Tibial artery (tissue), 4 donors: Measurements from ENCODE around the gene CEP295NL.

Experiments used
- DNase-seq, 2 donors: peaks; one replicate each; pipeline ENCODE4 v3.0.0-alpha.2; 2019
- H3K27ac ChIP-seq, 2 donors: fragments of 200-600 bp; sonication (generic) in 1 of 2; 1 replicate in 1 of 2; 2 replicates in 1 of 2; pipeline ENCODE4 v1.5.1; 2018 to 2019; ENCODE audit warnings: mild to moderate bottlenecking in 1 of 2
- H3K27me3 ChIP-seq, 2 donors: fragments of 200-600 bp; sonication (generic) in 1 of 2; one replicate each; pipeline versions ENCODE4 v1.5.1 to v1.6.0; 2016 to 2019
- H3K36me3 ChIP-seq, 3 donors: fragments of 200-600 bp; sonication (generic) in 2 of 3; one replicate each; pipeline ENCODE4 v1.5.1; 2016 to 2019; ENCODE audit warnings: mild to moderate bottlenecking in 2 of 3
- H3K4me1 ChIP-seq, 4 donors: fragments of 200-600 bp; sonication (generic) in 2 of 4; 1 replicate in 3 of 4; 2 replicates in 1 of 4; pipeline ENCODE4 v1.5.1; 2016 to 2019
- H3K4me3 ChIP-seq, 2 donors: fragments of 200-600 bp; sonication (generic) in 1 of 2; 1 replicate in 1 of 2; 2 replicates in 1 of 2; pipeline ENCODE4 v1.5.1; 2018 to 2019; ENCODE audit warnings: mild to moderate bottlenecking in 2 of 2
- H3K9me3 ChIP-seq, 3 donors: fragments of 200-600 bp; sonication (generic) in 1 of 3; one replicate each; pipeline ENCODE4 v1.5.1; 2016 to 2019
- intact Hi-C: fragments of 100-400 bp; cut with DNase I; formaldehyde crosslinking; loops from one replicate; pipeline ENCODE4 v1.15.0; 2023; ENCODE audit warnings: low total_unique reads
- TF ChIP-seq, protein P1 (sequence below), 2 experiments: fragments of 200-600 bp in 1 of 2; fragments of 450-650 bp in 1 of 2; IDR thresholded peaks; one replicate each; pipeline ENCODE4 v1.5.1; 2017 to 2019; ENCODE audit warnings: antibody characterized with exemption in 2 of 2, mild to moderate bottlenecking in 1 of 2, moderate library complexity in 1 of 2

Gene CEP295NL

DNA sequence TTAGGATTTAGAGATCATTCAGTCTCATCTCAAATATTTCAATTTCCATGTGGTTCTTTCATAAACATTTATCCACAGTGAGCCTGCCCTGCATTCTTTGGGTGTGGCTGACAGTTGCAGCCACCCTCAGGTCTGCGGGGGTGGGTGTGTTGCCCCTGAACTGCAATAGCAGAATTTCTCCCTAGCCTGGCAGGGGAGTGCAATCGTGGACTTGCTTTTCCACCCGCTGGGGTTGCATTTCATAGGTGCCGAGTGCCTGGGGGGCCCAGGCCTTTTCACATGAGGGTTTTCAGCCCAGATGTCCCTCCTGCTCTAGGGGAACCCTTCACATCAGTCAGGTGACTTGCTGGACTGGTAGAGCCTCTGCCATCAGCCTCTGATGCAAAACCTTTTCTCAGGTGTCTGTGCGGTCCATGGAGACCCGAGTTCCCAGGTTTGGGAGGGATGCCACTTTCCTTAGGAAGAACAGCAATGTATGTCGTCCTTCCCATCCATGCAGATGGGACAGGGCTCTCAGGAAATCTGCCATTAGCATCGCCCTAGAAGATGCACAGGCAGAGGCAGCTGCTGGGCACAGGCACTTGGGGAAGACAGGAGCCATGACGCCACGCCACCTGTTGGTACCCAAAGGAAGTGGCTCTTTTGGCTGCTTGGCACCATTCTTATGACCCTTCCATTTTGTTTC lies 60.0 kb downstream of the CEP295NL start:
- DNase-seq = no peak

DNA sequence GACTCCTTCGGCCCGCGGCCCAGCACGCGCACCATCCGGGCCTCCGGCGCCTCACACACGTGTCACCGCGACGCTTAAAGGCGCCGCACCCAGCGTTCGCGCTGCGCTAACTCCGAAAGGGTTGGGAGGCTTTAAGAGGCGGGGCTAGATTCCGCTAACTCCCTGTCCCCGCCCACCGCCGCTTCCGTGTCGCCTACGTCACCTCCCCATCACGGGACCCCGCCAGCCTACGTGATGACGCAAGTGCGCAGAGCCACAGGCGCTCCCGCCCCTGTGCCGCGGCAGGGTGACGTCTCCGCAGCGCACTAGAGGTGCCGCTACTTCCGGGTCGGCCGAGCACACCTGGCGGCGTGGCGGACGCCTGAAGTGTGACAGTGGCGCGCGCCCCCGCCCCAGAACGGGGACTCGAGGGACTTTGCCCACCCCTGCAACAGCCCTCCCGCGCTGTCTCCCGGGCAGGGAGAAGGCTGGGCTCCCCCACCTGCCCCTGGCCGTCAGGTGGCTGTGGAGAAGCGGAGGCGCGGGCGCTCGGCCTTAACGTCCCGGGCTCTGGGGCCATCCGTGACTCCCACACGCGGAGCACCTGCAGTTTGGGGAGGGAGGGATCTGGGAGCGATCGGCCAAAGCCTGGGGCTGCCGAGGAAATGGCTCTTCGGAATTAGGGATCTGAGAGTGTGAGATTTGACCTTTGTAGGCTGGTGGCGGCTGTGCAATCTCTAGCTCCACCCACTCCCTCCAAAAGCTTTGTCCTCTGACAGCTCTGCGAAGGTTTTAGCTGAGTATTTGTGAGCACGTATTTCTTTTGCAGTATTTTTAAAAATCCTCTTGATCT lies 62.0 kb downstream of the CEP295NL start, which contains the start of gene USP36:
Gene USP36 (minus strand): TSS at position 35 of the 832 bp plus-strand sequence. CDS start 4,451 bp downstream, outside the sequence.
- intact Hi-C loops = no loop called here
- Histone ChIP-seq H3K9me3 (no peaks in the 10 kb centered on the region), H3K4me1 (peaks cover 0 to 29% (median 21%) of the 10 kb centered on the region in 4 donors), H3K27ac (peak within 1 kb of the TSS; percentile 98 to 99), H3K4me3 (peak within 1 kb of the TSS; percentile 78 to 92), H3K27me3 (no peaks in the 10 kb centered on the region), H3K36me3 (peaks cover 18 to 21% (median 20%) of the 10 kb centered on the region in 3 donors)
- TF ChIP-seq, protein P1, sequence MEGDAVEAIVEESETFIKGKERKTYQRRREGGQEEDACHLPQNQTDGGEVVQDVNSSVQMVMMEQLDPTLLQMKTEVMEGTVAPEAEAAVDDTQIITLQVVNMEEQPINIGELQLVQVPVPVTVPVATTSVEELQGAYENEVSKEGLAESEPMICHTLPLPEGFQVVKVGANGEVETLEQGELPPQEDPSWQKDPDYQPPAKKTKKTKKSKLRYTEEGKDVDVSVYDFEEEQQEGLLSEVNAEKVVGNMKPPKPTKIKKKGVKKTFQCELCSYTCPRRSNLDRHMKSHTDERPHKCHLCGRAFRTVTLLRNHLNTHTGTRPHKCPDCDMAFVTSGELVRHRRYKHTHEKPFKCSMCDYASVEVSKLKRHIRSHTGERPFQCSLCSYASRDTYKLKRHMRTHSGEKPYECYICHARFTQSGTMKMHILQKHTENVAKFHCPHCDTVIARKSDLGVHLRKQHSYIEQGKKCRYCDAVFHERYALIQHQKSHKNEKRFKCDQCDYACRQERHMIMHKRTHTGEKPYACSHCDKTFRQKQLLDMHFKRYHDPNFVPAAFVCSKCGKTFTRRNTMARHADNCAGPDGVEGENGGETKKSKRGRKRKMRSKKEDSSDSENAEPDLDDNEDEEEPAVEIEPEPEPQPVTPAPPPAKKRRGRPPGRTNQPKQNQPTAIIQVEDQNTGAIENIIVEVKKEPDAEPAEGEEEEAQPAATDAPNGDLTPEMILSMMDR (IDR thresholded peaks at IDR 0.05) = peak in 1 of 2 experiments; percentile 9
- DNase-seq = peak; percentile 98 to 100

More for the DNA sequence above, 60.0 kb downstream of the CEP295NL start:
- Histone ChIP-seq H3K4me3 (no peak overlapping the region), H3K27me3 (no peaks in the 10 kb centered on the region), H3K27ac (no peak overlapping the region), H3K4me1 (peaks cover 0 to 23% (median 19%) of the 10 kb centered on the region in 4 donors), H3K9me3 (no peaks in the 10 kb centered on the region), H3K36me3 (peaks cover 0 to under 1% (median 0%) of the 10 kb centered on the region in 3 donors)
- TF ChIP-seq, protein P1 (IDR thresholded peaks at IDR 0.05) = peak; percentile 22 to 27
- intact Hi-C loops = no loop called here
